Iris pigment epithelial cell (primary cell): ENCODE measurements around the gene SH3TC2.
"Not testable (repeated sequence)": the region's sequence is repeated elsewhere in the genome, so short reads cannot be mapped to it uniquely, and the experiment has no call there.

Experiments used
- DNase-seq: peaks from one replicate; pipeline ENCODE4 v3.0.0-alpha.2; 2011; ENCODE audit warnings: low read depth

SH3TC2 gene

GRCh38 chr5:149063017-149063687, at the start of gene SH3TC2:
SH3TC2 (minus strand) TSS chr5:149063062; CDS start chr5:149063022, 40 bp downstream.
- DNase-seq = peak; percentile 64

DNA sequence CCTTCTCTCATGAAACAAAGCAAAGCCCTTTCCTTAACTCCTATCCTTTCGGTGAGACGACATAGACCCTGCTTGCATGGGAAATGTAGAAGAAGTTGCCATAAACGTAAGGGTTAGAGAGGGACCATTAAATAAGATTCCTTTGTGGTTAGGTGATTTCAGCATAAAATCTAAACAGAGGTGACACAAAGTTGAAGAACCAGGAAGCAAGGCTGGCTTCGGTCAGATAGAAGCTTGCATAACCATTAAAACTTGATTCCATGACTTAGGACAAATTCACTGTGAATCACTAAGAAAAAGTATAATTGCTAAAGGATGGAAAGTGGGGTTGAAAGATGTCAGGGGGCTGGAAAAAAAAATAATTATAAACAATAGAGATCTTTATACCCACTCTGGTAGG, 47.5 kb upstream of the SH3TC2 start:
- DNase-seq = peak; percentile 31

- no peak for DNase-seq
These were observed 45.9 kb upstream of the SH3TC2 start for GRCh38 chr5:149108651-149109280.

DNA sequence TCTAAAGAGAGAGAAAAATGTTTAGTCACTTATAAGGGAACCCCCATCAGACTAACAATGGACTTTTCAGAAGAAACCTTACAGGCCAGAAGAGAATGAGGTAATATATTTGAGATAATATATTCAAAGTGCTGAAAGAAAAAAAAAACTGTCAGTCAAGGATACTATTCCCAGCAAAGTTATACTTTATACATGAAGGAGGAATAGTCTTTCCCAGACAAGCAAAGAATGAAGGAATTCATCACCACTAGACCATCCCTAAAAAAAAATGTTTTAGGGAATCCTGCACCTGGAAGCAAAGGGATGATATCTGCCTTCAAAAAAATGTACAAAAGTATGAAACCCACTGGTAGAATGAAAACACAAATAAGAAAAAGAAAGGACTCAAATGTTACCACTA, 37.5 kb upstream of the SH3TC2 start:
- no peak for DNase-seq

DNA sequence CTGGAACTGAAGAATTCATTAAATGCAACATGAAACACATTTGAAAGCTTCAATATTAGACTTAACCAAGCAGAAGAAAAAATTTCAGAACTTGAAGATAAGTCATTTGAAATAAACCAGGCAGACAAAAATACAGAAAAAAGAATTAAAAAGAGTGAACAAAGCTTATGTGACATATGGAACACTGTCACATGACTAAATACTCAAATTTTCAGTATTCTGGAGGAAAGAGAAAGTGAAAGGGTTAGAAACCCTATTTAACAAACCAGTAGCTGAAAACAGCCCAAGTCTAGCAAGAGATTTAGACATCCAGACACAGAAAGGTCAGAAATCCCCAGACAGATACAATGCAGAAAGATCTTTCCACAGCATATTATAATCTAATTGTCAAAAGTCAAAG, 37.1 kb upstream of the SH3TC2 start:
- no peak for DNase-seq

GRCh38 chr5:149094996-149095395, 32.1 kb upstream of the SH3TC2 start:
- DNase-seq = no peak

DNA sequence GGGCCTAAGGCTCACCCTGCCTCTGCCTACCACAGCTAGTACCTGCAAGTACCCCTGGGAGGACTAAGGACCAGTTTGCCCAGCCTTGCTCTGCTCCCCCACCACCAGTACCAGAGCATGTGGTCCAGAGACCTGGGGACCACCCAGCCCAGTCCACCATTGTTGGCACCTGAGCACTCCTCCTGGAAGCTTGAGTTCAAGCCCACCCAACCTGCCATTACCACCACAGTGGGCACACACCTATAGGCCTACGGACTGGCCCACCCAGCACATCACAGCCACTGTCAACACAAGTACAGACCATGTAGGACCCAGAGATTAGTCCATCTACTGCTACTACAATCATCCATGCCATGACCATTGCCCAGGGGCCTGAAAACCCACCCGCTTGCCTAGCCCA, 30.8 kb upstream of the SH3TC2 start:
- DNase-seq = no peak

- DNase-seq = no peak
These were observed 26.9 kb upstream of the SH3TC2 start for GRCh38 chr5:149089796-149090195.

DNA sequence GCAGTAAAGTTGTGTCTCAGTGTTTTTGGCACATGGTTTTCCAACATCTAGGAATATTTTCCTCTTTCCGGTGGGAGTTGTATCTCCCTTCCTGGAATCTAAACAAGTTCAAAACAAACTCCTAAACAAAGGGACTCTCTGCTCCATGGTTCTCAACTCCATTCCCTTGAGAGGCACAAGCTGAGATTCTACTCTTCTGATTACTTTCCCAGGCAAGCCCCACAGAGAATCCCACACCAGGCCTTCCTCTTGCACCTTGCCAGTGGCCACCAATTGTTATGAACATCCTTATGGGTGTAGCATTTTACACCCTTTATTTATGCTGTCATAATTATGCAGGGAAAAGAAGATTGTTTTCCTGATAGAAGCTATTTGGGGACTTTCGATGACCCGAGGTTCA, 25.8 kb upstream of the SH3TC2 start:
- DNase-seq = no peak

GRCh38 chr5:149083846-149084245, 21.0 kb upstream of the SH3TC2 start:
- DNase-seq = no peak

- DNase-seq = no peak
These were observed 19.4 kb upstream of the SH3TC2 start for GRCh38 chr5:149082271-149082670.

- DNase-seq = no peak
These were observed 17.4 kb upstream of the SH3TC2 start for GRCh38 chr5:149080294-149080693.

- no peak for DNase-seq
These were observed 17.0 kb upstream of the SH3TC2 start for GRCh38 chr5:149079883-149080282.

GRCh38 chr5:149074071-149074470, 11.2 kb upstream of the SH3TC2 start:
- DNase-seq = not testable (repeated sequence)

- no peak for DNase-seq
These were observed 10.4 kb upstream of the SH3TC2 start for GRCh38 chr5:149073213-149073612.

DNA sequence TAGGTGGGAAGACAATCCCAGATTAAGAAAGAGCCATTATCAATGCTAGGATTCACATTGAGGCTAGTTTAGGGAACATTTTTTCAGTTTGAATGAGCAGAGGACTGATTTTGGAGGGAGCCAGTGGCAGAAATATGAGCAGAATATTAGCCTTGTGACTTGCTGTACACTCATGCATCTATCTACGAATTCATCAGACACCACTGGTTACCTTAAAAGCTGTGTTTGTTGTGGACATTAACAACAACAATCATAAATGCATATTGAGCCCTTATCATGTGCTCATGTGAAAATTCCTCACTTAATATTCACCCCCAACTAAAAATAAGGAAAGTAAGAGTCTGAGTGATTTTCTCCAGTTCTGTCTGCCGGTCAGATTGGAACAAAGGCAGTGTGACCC, 9.9 kb upstream of the SH3TC2 start:
- DNase-seq = no peak

- no peak for DNase-seq
These were observed 9.5 kb upstream of the SH3TC2 start for GRCh38 chr5:149072376-149072775.

DNA sequence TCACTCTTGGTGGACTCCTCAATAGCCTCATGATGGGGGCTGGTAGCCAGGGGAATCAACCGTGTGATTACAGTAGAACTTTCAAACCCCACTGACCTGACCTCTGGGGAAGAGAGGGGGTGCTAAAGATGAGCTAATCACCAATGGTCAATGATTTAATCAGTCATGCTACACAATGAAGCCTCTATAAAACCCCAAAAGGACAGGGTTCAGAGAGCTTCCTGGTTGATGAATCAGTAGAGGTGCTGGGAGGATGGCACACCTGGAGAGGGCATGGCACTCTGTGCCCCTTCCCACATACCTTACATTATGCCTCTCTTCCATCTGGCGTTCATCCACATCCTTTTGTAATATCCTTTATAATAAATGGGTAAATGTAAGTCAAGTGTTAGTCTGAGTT, 8.9 kb upstream of the SH3TC2 start:
- DNase-seq = no peak

DNA sequence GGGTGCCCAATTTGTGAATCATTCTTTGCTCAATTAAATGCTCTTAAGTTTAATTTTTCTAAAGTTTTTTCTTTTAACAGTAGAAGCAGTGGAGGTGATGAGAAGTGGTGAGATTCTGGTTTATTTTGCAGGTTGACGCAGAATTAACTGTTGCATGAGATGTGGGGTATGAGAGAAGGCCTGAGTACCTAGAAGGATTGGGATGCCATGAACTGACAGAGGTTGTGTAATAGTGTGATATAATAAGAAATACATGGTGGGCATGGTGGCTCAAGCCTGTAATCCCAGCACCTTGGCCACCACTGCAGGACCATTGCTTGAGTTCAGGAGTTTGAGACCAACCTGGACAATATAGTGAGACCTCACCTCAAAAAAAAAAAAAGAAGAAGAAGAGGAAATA, 8.4 kb upstream of the SH3TC2 start:
- DNase-seq = no peak

- DNase-seq = no peak
These were observed 6.8 kb upstream of the SH3TC2 start for GRCh38 chr5:149069711-149070110.

DNA sequence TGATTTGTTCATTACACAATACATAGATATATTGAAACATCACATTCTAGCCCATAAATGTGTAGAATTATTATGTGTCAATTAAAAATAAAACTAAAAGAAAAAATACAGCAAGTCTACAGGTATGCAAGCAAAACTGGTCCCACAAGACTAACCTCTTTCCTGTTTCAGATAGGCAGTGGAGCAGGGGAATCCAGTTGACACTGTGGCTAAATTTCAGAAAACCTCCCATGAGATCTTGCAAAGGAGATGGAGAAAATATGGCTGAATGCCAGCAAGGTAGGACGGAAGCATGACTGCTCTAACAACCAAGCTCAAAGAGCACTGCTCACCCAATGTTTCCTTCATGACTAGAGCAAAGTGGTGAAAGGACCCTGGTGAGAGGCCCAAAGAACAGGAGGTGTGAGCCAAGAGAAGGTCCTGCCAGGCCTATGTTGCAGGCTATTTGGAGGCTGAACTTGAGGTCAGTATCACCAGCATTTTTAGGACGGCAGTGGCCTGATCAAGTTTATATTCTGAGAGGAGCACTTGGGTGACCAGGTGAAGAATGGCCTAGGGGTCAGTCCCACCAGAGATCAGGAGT, 1.1 kb upstream of the SH3TC2 start:
- no peak for DNase-seq

GRCh38 chr5:149062371-149063016, 368 bp downstream of the SH3TC2 start:
- peak; percentile 77 for DNase-seq

GRCh38 chr5:149061341-149061740, 1.5 kb downstream of the SH3TC2 start:
- no peak for DNase-seq
